Activated T-helper 2 cell treated with anti-CD3 and anti-CD28 coated beads, Interferon-gamma antibody, Interleukin-2, Interleukin-4, amounts not matched to agents 10 μg/mL and 5 μg/mL and 100 μg/mL, durations not matched to agents 14 hours and 24 hours and 36 hours (primary cell): Measurements from ENCODE around the gene LRRC8D. TPM values are rescaled to one million over a fixed set of nuclear protein-coding genes. Genes with fewer than 3 reads are reported as not detected.

Source experiments
- DNase-seq: peaks from one replicate; pipeline ENCODE4 v3.0.0; 2021; ENCODE audit warnings: low spot score
- H3K27ac Mint-ChIP-seq: one replicate; pipeline ENCODE4 v1.8.0; 2021; ENCODE audit warnings: mixed read lengths
- H3K27me3 Mint-ChIP-seq: one replicate; pipeline ENCODE4 v1.8.0; 2021; ENCODE audit warnings: low read depth, mixed read lengths
- H3K36me3 Mint-ChIP-seq: one replicate; pipeline ENCODE4 v1.8.0; 2021; ENCODE audit warnings: low read depth, mixed read lengths
- H3K4me1 Mint-ChIP-seq: one replicate; pipeline ENCODE4 v1.8.0; 2021; ENCODE audit warnings: low read depth, mixed read lengths
- H3K4me3 Mint-ChIP-seq: one replicate; pipeline ENCODE4 v1.8.0; 2021; ENCODE audit warnings: low read depth, mild to moderate bottlenecking, moderate library complexity, mixed read lengths
- H3K9me3 Mint-ChIP-seq: one replicate; pipeline ENCODE4 v1.8.0; 2021; ENCODE audit warnings: mixed read lengths
- intact Hi-C: fragments of 100-400 bp; cut with micrococcal nuclease; formaldehyde crosslinking; loops from one replicate; pipeline ENCODE4 v1.15.1; 2023
- total RNA-seq: library from RNA; stranded (reverse); gene quantifications from 2 replicates; pipeline ENCODE4 v1.2.3, GENCODE V29; 2022

LRRC8D gene
- total RNA-seq, 1 donor from 2014 or later = 28.6 TPM

DNA sequence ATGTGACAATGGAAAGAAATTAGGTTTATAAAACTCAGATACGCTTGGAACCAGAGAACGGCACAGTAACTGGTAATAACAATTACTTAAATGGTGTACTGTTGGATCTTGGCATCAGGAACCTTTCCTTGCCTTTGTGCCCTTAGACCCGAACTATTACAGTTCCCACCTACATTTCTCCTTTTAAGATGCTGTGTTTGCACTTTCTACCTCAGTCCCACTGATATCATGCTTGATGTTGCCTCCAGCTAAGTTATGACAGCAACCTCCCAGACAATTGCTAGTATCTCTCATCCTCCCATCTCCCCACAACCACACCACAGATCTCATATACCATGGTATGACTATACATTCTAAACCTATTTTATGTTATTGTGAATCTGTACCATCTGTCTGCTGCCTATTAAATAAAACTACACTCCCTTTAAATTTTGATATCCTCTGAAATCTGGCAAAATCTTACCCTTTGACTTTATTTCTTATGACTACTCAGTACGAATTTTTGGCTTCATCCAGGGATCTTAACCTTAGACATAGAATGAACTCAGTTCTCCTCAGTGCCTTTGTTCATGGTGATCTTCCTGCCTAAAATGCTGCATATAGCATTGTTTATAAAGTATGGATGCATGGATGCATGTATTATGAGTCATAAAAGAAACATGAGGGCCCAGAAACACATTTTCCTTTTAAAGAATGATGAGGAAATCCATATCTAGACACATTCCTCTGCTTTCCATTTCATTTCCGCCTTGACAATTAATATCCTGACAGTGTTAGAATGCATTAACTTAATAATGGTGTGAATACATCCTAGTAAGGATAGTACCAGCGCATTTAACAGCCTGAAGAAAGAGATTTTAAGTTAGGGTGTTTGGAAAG is 64.1 kb downstream of the LRRC8D start:
- H3K9me3 Mint-ChIP-seq = peaks cover 25% of the 10 kb centered on the region
- H3K27ac Mint-ChIP-seq = no peak overlapping the region
- DNase-seq = no peak
- intact Hi-C loops = no loop called here
- H3K4me1 Mint-ChIP-seq = peaks cover 17% of the 10 kb centered on the region
- H3K4me3 Mint-ChIP-seq = no peak overlapping the region
- peaks cover 46% of the 10 kb centered on the region for H3K36me3 Mint-ChIP-seq
- H3K27me3 Mint-ChIP-seq = no peaks in the 10 kb centered on the region

- Mint-ChIP-seq H3K9me3 (peaks cover 4% of the 10 kb centered on the region), H3K4me3 (no peak overlapping the region), H3K36me3 (peaks cover 37% of the 10 kb centered on the region), H3K4me1 (peaks cover 24% of the 10 kb centered on the region), H3K27me3 (no peaks in the 10 kb centered on the region), H3K27ac (no peak overlapping the region)
- intact Hi-C loops = no loop called here
- DNase-seq = no peak
Observed at GRCh38 chr1:89887270-89887669, 66.4 kb downstream of the LRRC8D start.

DNA sequence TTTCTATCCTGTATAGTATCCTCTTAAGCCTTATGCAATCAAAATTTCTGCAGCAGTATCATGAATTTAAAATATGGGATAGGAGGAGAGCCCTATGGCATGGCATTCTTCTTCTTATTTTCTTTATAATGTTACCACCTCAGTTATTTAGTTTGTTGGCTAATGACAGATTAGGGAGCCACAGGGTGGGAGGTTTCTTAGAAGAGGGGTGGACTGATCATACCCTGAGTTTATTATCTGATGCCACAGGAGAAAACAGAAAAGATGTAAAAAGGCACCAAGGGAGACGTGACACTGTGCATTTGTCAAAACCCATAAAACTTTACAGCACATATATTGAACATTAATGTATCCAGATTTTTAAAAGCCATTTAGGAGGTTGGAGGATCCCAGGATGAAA is 66.9 kb downstream of the LRRC8D start:
- peaks cover under 1% of the 10 kb centered on the region for H3K9me3 Mint-ChIP-seq
- H3K4me1 Mint-ChIP-seq = peaks cover 24% of the 10 kb centered on the region
- DNase-seq = no peak
- peaks cover 33% of the 10 kb centered on the region for H3K36me3 Mint-ChIP-seq
- no peak overlapping the region for H3K4me3 Mint-ChIP-seq
- intact Hi-C loops = no loop called here
- H3K27ac Mint-ChIP-seq = no peak overlapping the region
- H3K27me3 Mint-ChIP-seq = no peaks in the 10 kb centered on the region

GRCh38 chr1:89888480-89889322 is 67.9 kb downstream of the LRRC8D start:
- intact Hi-C loops = no loop called here

DNA sequence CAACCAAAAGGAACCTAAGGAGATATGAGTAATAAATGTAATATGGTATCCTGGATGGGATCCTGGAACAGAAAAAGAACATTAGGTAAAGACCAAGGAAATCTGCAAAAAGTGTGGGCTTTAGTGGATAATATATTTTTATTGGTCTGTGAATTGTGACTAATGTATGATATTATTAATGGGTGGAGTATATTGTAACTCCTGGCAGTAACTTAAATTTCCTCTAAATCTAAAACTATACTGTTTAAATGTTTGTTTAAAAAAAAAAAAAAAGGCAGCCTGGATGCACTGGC is 68.4 kb downstream of the LRRC8D start:
- Mint-ChIP-seq H3K36me3 (peaks cover 27% of the 10 kb centered on the region), H3K4me1 (peaks cover 24% of the 10 kb centered on the region), H3K9me3 (no peaks in the 10 kb centered on the region), H3K27ac (no peak overlapping the region), H3K4me3 (no peak overlapping the region), H3K27me3 (no peaks in the 10 kb centered on the region)
- intact Hi-C loops = no loop called here
- no peak for DNase-seq

More at GRCh38 chr1:89888480-89889322, 67.9 kb downstream of the LRRC8D start:
- H3K36me3 Mint-ChIP-seq = peaks cover 27% of the 10 kb centered on the region
- DNase-seq = no peak
- H3K27me3 Mint-ChIP-seq = no peaks in the 10 kb centered on the region
- no peak overlapping the region for H3K27ac Mint-ChIP-seq
- H3K4me1 Mint-ChIP-seq = peaks cover 24% of the 10 kb centered on the region
- no peak overlapping the region for H3K4me3 Mint-ChIP-seq
- H3K9me3 Mint-ChIP-seq = no peaks in the 10 kb centered on the region

- no peak for DNase-seq
- H3K4me1 Mint-ChIP-seq = peaks cover 19% of the 10 kb centered on the region
- no peaks in the 10 kb centered on the region for H3K9me3 Mint-ChIP-seq
Observed at GRCh38 chr1:89890085-89890752, 69.4 kb downstream of the LRRC8D start.

GRCh38 chr1:89892816-89893215 is 72.0 kb downstream of the LRRC8D start:
- Mint-ChIP-seq H3K9me3 (no peaks in the 10 kb centered on the region), H3K4me1 (peaks cover 18% of the 10 kb centered on the region), H3K4me3 (no peak overlapping the region), H3K27ac (no peak overlapping the region), H3K27me3 (no peaks in the 10 kb centered on the region), H3K36me3 (peaks cover 22% of the 10 kb centered on the region)
- intact Hi-C loops = no loop called here
- no peak for DNase-seq

More at GRCh38 chr1:89890085-89890752, 69.4 kb downstream of the LRRC8D start:
- Mint-ChIP-seq H3K4me3 (no peak overlapping the region), H3K27me3 (no peaks in the 10 kb centered on the region), H3K36me3 (peaks cover 21% of the 10 kb centered on the region), H3K27ac (no peak overlapping the region)
- intact Hi-C loops = no loop called here

- Mint-ChIP-seq H3K27ac (no peak overlapping the region), H3K9me3 (no peaks in the 10 kb centered on the region), H3K4me3 (no peak overlapping the region), H3K36me3 (peaks cover 23% of the 10 kb centered on the region), H3K4me1 (peaks cover 13% of the 10 kb centered on the region), H3K27me3 (no peaks in the 10 kb centered on the region)
- no peak for DNase-seq
- intact Hi-C loops = no loop called here
Observed at GRCh38 chr1:89894210-89895201, 73.7 kb downstream of the LRRC8D start.

- intact Hi-C loops = no loop called here
- Mint-ChIP-seq H3K36me3 (peaks cover 18% of the 10 kb centered on the region), H3K27ac (no peak overlapping the region), H3K4me1 (peaks cover 4% of the 10 kb centered on the region), H3K9me3 (no peaks in the 10 kb centered on the region), H3K4me3 (no peak overlapping the region), H3K27me3 (no peaks in the 10 kb centered on the region)
- DNase-seq = no peak
Observed at GRCh38 chr1:89896105-89896942, 75.5 kb downstream of the LRRC8D start.

DNA sequence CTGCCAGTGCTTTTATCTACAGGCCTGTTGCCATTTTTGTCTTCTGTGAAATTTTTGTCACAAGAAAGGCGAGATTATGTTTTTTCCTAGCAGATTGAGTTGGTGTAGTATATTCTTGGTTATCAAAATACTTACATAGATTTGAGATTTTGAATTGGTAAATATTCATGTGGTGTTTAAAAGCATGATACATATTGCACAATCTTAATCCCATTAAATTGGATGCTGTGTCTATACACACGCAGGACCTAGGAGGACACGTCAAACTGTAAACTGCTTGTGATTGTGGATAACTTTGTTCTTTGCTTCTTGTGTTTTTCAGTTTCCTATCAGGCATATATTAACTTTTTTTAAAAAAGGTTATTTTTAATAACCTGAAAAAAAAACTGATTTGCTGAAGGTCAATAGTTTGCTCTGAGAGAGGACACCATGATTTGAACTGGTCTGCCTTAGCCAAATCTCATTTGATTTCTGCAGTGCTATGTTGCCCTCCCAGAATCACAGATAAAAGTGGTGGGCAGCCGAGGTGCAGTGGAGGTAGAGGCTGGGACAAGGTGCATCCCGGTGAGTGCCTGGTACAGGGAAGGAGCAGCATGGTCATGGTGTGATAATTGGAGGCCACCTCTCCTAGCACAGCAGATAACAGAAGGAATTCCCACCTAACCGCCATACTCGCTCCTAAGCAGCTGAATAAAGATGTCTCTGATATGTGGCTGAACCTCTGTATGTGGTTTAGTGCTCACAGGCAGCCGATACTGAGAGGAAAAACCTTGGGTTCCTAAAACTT is 76.7 kb downstream of the LRRC8D start:
- H3K36me3 Mint-ChIP-seq = peaks cover 14% of the 10 kb centered on the region
- no peak overlapping the region for H3K4me3 Mint-ChIP-seq
- H3K27me3 Mint-ChIP-seq = no peaks in the 10 kb centered on the region
- intact Hi-C loops = no loop called here
- no peak for DNase-seq
- H3K4me1 Mint-ChIP-seq = no peaks in the 10 kb centered on the region
- no peaks in the 10 kb centered on the region for H3K9me3 Mint-ChIP-seq
- no peak overlapping the region for H3K27ac Mint-ChIP-seq

- Mint-ChIP-seq H3K27me3 (no peaks in the 10 kb centered on the region), H3K4me1 (no peaks in the 10 kb centered on the region), H3K36me3 (peaks cover 11% of the 10 kb centered on the region), H3K9me3 (no peaks in the 10 kb centered on the region), H3K27ac (no peak overlapping the region), H3K4me3 (no peak overlapping the region)
- no peak for DNase-seq
- intact Hi-C loops = no loop called here
Observed at GRCh38 chr1:89898150-89898549, 77.3 kb downstream of the LRRC8D start.
